ENCODE measurements around the gene FANCC.

GRCh38 chr9:95073918-95074317 lies 243.6 kb downstream of the FANCC start:
- no peak for TF ChIP-seq CTCF (IDR thresholded peaks at IDR 0.05)
- TF ChIP-seq POLR2A (IDR thresholded peaks at IDR 0.05): no peak
